ENCODE results near the gene AHCYL2.
A peak's percentile ranks its signal among the peaks of the same experiment; 100 is the strongest.
"Not testable (repeated sequence)": the region's sequence is repeated elsewhere in the genome, so short reads cannot be mapped to it uniquely, and the experiment has no call there.

AHCYL2 gene

DNA sequence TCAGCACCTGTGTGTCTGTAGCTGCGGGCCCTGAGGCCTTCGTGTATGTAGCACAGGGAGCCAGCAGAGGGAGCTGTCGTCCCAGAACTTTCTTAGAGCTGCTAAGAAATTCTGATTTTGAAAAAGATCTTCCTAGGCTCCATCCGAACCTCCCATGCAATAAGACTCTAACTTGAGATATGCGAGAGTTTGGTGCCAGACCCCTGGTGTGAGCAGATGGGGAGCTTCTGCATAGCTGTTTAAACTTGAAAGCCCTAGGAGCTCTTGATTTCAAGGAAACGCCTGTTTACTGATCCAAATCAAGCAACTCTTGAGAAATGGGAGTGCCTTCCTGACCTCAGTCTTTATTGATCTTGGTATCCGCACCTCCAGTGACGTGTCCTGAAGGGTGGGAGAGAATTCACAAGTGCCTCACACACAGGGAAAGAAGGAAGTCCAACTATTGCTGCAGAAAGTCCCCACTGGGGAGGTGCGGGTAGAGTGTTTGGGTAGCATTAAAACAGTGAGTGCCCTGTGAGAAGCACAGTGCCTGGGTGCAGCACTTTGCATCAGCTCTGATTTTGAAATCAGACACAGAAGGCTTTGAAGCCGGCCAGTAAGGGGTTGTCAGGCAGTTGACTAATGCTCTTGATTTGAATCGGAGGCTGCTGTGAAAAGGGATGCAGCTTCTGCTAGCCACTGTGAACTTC is 143.0 kb downstream of the AHCYL2 start:
- DNase-seq (ENCODE audit: low read depth), result peak; percentile 82
- H3K4me3 ChIP-seq (replicated peaks; ENCODE audit: low read depth, low read length), result no peak overlapping the region

DNA sequence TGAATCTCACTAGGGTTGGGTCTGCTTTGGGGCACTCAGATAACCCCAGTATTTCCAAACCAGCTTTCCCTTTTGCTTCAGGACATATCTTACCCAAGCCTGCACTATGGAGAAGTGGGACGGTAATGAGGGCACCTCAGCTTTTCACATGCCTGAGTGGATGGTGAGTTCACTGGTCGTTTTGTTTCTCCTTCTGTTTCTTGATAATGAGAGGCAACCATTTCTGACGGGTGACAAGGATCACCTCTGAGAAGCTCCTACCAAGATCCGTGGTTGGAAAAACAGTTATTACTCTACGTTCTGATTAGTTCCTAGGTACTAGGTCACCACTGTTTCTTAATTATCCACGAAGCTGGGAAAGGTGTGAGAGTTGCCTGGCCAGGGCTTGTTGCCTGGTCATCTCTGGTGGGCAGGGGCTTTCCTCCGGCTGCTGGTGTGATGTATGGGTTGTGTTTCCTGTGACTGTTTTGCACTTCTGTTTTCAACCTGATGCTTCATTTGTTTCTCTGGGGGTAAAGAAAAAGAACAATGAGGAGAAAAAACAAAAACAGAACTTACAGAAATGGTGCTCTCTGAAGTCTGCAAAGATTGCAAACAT is 143.7 kb downstream of the AHCYL2 start:
- no peak overlapping the region for H3K4me3 ChIP-seq (replicated peaks; ENCODE audit: low read depth, low read length)
- TF ChIP-seq, protein P1, sequence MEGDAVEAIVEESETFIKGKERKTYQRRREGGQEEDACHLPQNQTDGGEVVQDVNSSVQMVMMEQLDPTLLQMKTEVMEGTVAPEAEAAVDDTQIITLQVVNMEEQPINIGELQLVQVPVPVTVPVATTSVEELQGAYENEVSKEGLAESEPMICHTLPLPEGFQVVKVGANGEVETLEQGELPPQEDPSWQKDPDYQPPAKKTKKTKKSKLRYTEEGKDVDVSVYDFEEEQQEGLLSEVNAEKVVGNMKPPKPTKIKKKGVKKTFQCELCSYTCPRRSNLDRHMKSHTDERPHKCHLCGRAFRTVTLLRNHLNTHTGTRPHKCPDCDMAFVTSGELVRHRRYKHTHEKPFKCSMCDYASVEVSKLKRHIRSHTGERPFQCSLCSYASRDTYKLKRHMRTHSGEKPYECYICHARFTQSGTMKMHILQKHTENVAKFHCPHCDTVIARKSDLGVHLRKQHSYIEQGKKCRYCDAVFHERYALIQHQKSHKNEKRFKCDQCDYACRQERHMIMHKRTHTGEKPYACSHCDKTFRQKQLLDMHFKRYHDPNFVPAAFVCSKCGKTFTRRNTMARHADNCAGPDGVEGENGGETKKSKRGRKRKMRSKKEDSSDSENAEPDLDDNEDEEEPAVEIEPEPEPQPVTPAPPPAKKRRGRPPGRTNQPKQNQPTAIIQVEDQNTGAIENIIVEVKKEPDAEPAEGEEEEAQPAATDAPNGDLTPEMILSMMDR (IDR thresholded peaks at IDR 0.05; ENCODE audit: low read length, missing control alignments), result no peak
- DNase-seq (ENCODE audit: low read depth), result no peak

More for the DNA sequence above, 143.0 kb downstream of the AHCYL2 start:
- TF ChIP-seq, protein P1 (IDR thresholded peaks at IDR 0.05; ENCODE audit: low read length, missing control alignments), result peak; percentile 93

DNA sequence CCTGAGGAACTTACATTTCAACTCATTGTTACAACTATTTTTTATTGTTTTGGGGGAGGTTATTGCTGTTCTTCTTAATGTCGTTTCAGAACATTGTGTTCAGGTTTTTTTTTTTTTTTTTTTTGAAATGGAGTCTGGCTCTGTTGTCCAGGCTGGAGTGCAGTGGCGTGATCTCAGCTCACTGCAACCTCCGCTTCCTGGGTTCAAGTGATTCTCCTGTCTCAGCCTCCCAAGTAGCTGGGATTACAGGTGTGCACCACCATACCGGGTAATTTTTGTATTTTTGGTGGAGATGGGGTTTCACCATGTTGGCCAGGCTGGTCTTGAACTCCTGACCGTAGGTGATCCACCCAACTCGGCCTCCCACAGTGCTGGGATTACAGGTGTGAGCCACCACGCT is 144.6 kb downstream of the AHCYL2 start:
- H3K4me3 ChIP-seq (replicated peaks; ENCODE audit: low read depth, low read length); DNase-seq (ENCODE audit: low read depth): not testable (repeated sequence)

DNA sequence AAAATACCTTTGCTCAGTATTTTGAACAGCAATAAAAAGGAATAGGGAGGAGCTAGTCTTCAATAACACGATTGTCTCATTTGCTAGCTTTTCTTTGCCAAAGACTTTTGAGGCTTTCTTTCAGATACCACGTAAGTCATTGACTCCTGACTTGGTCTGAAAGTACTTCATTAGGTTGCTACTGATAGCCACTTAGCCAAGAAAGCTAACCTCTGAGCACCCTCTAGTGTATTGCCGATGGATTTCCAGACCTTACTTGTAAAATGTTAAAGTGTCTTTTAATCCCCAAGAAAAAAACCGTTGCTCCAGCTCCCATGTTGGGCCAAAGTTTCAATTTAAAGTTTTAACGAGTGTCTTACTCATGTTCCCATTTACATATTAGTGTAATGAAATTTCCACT is 146.0 kb downstream of the AHCYL2 start:
- H3K4me3 ChIP-seq (replicated peaks; ENCODE audit: low read depth, low read length), result no peak overlapping the region
- TF ChIP-seq, protein P1 (IDR thresholded peaks at IDR 0.05; ENCODE audit: low read length, missing control alignments), result no peak
- DNase-seq (ENCODE audit: low read depth), result no peak

DNA sequence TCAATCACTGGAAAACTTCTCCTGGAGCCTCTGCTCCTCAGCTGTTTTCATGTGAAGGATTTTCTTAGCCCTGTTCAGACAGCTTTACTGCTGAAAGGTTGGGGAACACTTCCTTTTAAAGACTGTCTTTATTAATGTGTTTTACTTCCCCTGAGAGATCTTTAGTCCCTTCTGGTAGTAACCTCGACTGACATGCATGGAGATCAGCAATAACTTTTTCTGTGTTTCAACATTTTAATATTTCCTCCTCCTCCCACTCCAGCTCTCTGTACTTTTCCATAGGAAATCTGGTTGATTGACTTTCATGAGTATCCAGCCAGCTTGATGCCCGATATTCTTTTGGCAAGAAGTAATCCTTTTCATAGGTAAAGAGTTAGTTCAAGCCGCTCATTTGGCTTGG is 146.7 kb downstream of the AHCYL2 start:
- H3K4me3 ChIP-seq (replicated peaks; ENCODE audit: low read depth, low read length), result no peak overlapping the region
- DNase-seq (ENCODE audit: low read depth), result no peak
- TF ChIP-seq, protein P1 (IDR thresholded peaks at IDR 0.05; ENCODE audit: low read length, missing control alignments), result no peak

DNA sequence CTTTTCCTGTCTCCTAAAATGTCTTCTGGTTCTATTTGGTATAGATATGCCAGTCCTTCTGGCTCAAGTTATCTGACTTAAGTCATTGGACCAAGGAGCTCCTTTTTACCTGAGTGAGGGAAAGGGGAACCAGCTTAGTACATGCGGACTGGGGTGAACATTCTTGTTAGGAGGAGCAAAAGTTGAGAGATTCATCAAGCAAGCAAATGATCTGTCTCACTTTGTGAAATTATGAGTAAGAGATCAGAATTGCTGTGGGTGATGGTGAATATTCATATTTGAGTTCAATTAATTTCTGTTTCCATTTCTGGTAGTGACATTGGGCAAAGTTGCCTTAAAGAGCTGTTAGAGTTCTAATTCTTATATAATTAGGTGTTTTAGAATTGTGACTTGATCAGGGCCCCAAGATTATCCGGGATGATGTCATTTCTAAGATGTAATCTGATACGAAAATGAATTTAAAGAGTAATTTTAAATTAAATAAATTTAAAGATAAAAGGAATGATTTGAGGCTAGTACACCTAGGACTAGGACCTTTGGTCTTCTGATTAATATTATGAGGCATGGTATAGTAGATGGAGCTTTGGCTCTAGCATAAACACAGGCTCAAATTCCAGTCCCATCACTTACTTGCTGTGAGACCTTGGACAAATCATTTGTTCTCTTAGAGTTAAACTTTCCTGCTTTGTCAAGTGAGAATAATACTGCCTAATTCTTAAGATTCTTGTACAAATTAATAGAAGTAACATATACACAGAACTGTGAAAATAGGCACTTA is 149.0 kb downstream of the AHCYL2 start:
- no peak overlapping the region for H3K4me3 ChIP-seq (replicated peaks; ENCODE audit: low read depth, low read length)
- DNase-seq (ENCODE audit: low read depth), result no peak

More for the DNA sequence above, 149.0 kb downstream of the AHCYL2 start:
- TF ChIP-seq, protein P1 (IDR thresholded peaks at IDR 0.05; ENCODE audit: low read length, missing control alignments), result no peak

All from fibroblast of pulmonary artery (primary cell).